Karpas-422 (cell line): ENCODE data around the gene GRAMD2B. TPM values are rescaled to one million over a fixed set of nuclear protein-coding genes. Genes with fewer than 3 reads are reported as not detected.

Experiments
- total RNA-seq: library from RNA; depleted of rRNA; stranded (reverse); fragments of >200 nt; shearing (Covaris generic); gene quantifications from 2 replicates; pipeline ENCODE4 v1.2.3, GENCODE V29; 2014; ENCODE audit warnings: low replicate concordance; rRNA removed

The GRAMD2B gene
- total RNA-seq, 1 experiment from 2014 or later: 4.5 TPM

Other genes starting within 250 kb of the GRAMD2B start
- gene ALDH7A1, start 171.8 kb downstream of the GRAMD2B start, total RNA-seq: not detected in 2 replicates
- gene PHAX, start 177.5 kb downstream of the GRAMD2B start, total RNA-seq: 15.2 and 26.1 TPM in 2 replicates